IMR-90 (cell line): ENCODE data around the gene MYOM1. TPM values are rescaled to one million over a fixed set of nuclear protein-coding genes. Genes with fewer than 3 reads are reported as not detected.

ENCODE experiments used
- ATAC-seq: fragments of 200-7000 bp; cut with Tn5 transposase; 2 replicates; pipeline ENCODE4 v1.9.1; 2020; ENCODE audit warnings: low read depth, mild to moderate bottlenecking, moderate library complexity
- BruUV-seq: library from RNA; stranded (reverse); fragments of 400-500 nt; replicated peaks from 2 replicates; lab custom pipeline; 2021; lab: Mats Ljungman, UMichigan
- CTCF ChIA-PET: fragments of 300-600 bp; formaldehyde crosslinking; extraction: SDS; loops from one replicate; lab custom pipeline; 2021; ENCODE audit warnings: antibody characterized with exemption; lab: Yijun Ruan, JAX
- POLR2A ChIA-PET: fragments of 300-600 bp; sonication (Branson Sonifier 250); formaldehyde crosslinking; loops from one replicate; lab custom pipeline; 2022; ENCODE audit warnings: antibody characterized with exemption; ENCODE audit not compliant: unreplicated experiment; lab: Charles Lee
- DNase-seq: peaks from one replicate; pipeline ENCODE4 v3.0.0; 2013
- H2AFZ ChIP-seq: replicated peaks from 2 replicates; pipeline ENCODE3; 2013; ENCODE audit warnings: low read length, mild to moderate bottlenecking; ENCODE audit not compliant: poor library complexity
- H2AK5ac ChIP-seq: 2 replicates; pipeline ENCODE4 v1.6.1; 2013; ENCODE audit warnings: low read depth, low read length, inconsistent platforms
- H2AK9ac ChIP-seq: replicated peaks from 2 replicates; pipeline ENCODE3; 2013; ENCODE audit warnings: mild to moderate bottlenecking, low read depth, low read length, moderate library complexity; ENCODE audit not compliant: poor library complexity
- H2BK120ac ChIP-seq: 2 replicates; pipeline ENCODE4 v1.6.1; 2013; ENCODE audit warnings: low read depth, low read length, inconsistent platforms
- H2BK15ac ChIP-seq: 3 replicates; pipeline ENCODE4 v1.6.1; 2013; ENCODE audit warnings: low read depth, low read length, inconsistent platforms
- H2BK20ac ChIP-seq: 2 replicates; pipeline ENCODE4 v1.6.1; 2013; ENCODE audit warnings: low read depth, mild to moderate bottlenecking, inconsistent platforms, low read length, moderate library complexity
- H2BK5ac ChIP-seq: 2 replicates; pipeline ENCODE4 v1.6.1; 2013; ENCODE audit warnings: mild to moderate bottlenecking, low read depth, low read length, inconsistent platforms; ENCODE audit not compliant: poor library complexity, severe bottlenecking
- H3K14ac ChIP-seq: replicated peaks from 2 replicates; pipeline ENCODE4 v1.6.1; 2013; ENCODE audit warnings: low read depth, low read length, inconsistent platforms
- H3K18ac ChIP-seq: 2 replicates; pipeline ENCODE4 v1.6.1; 2013; ENCODE audit warnings: low read depth, low read length, control low read depth
- H3K23ac ChIP-seq: 2 replicates; pipeline ENCODE4 v1.6.1; 2013; ENCODE audit warnings: low read depth, low read length, inconsistent platforms
- H3K27ac ChIP-seq: 2 replicates; pipeline ENCODE4 v1.5.1; 2013; ENCODE audit warnings: mild to moderate bottlenecking, control low read depth, low read length; ENCODE audit not compliant: insufficient read depth
- H3K27me3 ChIP-seq: 2 replicates; pipeline ENCODE4 v1.6.1; 2013; ENCODE audit warnings: low read length; ENCODE audit not compliant: control insufficient read depth, insufficient read depth
- H3K36me3 ChIP-seq: 2 replicates; pipeline ENCODE4 v1.6.1; 2013; ENCODE audit warnings: low read length, mixed read lengths; ENCODE audit not compliant: control insufficient read depth, insufficient read depth
- H3K4ac ChIP-seq: 2 replicates; pipeline ENCODE4 v1.6.1; 2013; ENCODE audit warnings: low read depth, low read length, inconsistent platforms
- H3K4me1 ChIP-seq: 2 replicates; pipeline ENCODE4 v1.6.1; 2013; ENCODE audit warnings: low read length, mixed read lengths; ENCODE audit not compliant: control insufficient read depth, insufficient read depth
- H3K4me2 ChIP-seq: 2 replicates; pipeline ENCODE4 v1.6.1; 2013; ENCODE audit warnings: low read depth, mild to moderate bottlenecking, control low read depth, low read length, moderate library complexity
- H3K4me3 ChIP-seq: 2 replicates; pipeline ENCODE4 v1.5.1; 2013; ENCODE audit warnings: low read depth, mild to moderate bottlenecking, control low read depth, low read length, moderate library complexity; ENCODE audit not compliant: insufficient read depth
- H3K56ac ChIP-seq: 2 replicates; pipeline ENCODE4 v1.6.1; 2013; ENCODE audit warnings: low read length, inconsistent platforms; ENCODE audit not compliant: insufficient read depth; ENCODE audit errors: extremely low read depth
- H3K79me1 ChIP-seq, 2 experiments: 2 replicates each; pipeline ENCODE4 v1.6.1; 2013; ENCODE audit warnings: low read length in 2 of 2, inconsistent platforms in 1 of 2, low read depth in 1 of 2
- H3K9ac ChIP-seq: 2 replicates; pipeline ENCODE4 v1.6.1; 2013; ENCODE audit warnings: low read depth, low read length, control low read depth
- H3K9me1 ChIP-seq: 2 replicates; pipeline ENCODE4 v1.6.1; 2013; ENCODE audit warnings: low read length, inconsistent platforms; ENCODE audit not compliant: insufficient read depth
- H3K9me3 ChIP-seq: 2 replicates; pipeline ENCODE4 v1.6.1; 2013; ENCODE audit warnings: low read length; ENCODE audit not compliant: control insufficient read depth, insufficient read depth
- H4K20me1 ChIP-seq: 2 replicates; pipeline ENCODE4 v1.6.1; 2013; ENCODE audit warnings: low read length, inconsistent platforms; ENCODE audit not compliant: insufficient read depth
- H4K5ac ChIP-seq: 2 replicates; pipeline ENCODE4 v1.6.1; 2013; ENCODE audit warnings: mild to moderate bottlenecking, low read depth, low read length, control low read depth
- H4K8ac ChIP-seq, 2 experiments: 2 replicates each; pipeline ENCODE4 v1.6.1; 2013; ENCODE audit warnings: low read depth in 2 of 2, low read length in 2 of 2, control low read depth in 1 of 2, inconsistent platforms in 1 of 2
- H4K91ac ChIP-seq: 2 replicates; pipeline ENCODE4 v1.6.1; 2013; ENCODE audit warnings: low read depth, low read length, inconsistent platforms; ENCODE audit not compliant: insufficient read depth
- BHLHE40 ChIP-seq: fragments of 150-350 bp; IDR thresholded peaks from 2 replicates; pipeline ENCODE4 v1.6.1; 2016; ENCODE audit warnings: mild to moderate bottlenecking, low read depth, low read length
- CEBPB ChIP-seq: IDR thresholded peaks from 2 replicates; pipeline ENCODE4 v1.6.1; 2012; ENCODE audit warnings: low read depth, low read length, improper control_type of control experiment
- CTCF ChIP-seq: conservative IDR thresholded peaks from 2 replicates; pipeline ENCODE4 v1.5.1; 2012; ENCODE audit warnings: mild to moderate bottlenecking, low read depth, low read length, improper control_type of control experiment
- FOS ChIP-seq: fragments of 150-350 bp; IDR thresholded peaks from 2 replicates; pipeline ENCODE4 v1.6.1; 2016; ENCODE audit warnings: low read depth, low read length
- MAFK ChIP-seq: IDR thresholded peaks from 2 replicates; pipeline ENCODE4 v1.6.1; 2012; ENCODE audit warnings: low read depth, low read length, improper control_type of control experiment
- MAZ ChIP-seq: IDR thresholded peaks from 2 replicates; pipeline ENCODE4 v1.6.1; 2012; ENCODE audit warnings: low read depth, mild to moderate bottlenecking, low read length, improper control_type of control experiment, moderate library complexity, borderline replicate concordance
- NFE2L2 ChIP-seq: fragments of 150-350 bp; IDR thresholded peaks from 2 replicates; pipeline ENCODE4 v1.6.1; 2016; ENCODE audit warnings: low read depth, mild to moderate bottlenecking, low read length
- RAD21 ChIP-seq: IDR thresholded peaks from 2 replicates; pipeline ENCODE4 v1.6.1; 2012; ENCODE audit warnings: low read length, improper control_type of control experiment
- RCOR1 ChIP-seq: IDR thresholded peaks from 2 replicates; pipeline ENCODE4 v1.6.1; 2012; ENCODE audit warnings: mild to moderate bottlenecking, low read length, improper control_type of control experiment; ENCODE audit not compliant: insufficient replicate concordance
- SMC3 ChIP-seq: fragments of 150-350 bp; IDR thresholded peaks from 2 replicates; pipeline ENCODE4 v1.6.1; 2016; ENCODE audit warnings: low read depth, mild to moderate bottlenecking, antibody characterized with exemption, low read length, moderate library complexity
- USF2 ChIP-seq: fragments of 150-350 bp; IDR thresholded peaks from 2 replicates; pipeline ENCODE4 v1.6.1; 2017; ENCODE audit warnings: mild to moderate bottlenecking, antibody characterized with exemption, low read length, low read depth
- WGBS, 2 experiments: methylation state at CpG; one replicate each; pipeline versions ENCODE4 v1.1.5 to v1.1.7; 2013; ENCODE audit warnings: missing lambda C conversion rate in 2 of 2; ENCODE audit not compliant: insufficient read length in 1 of 2; ENCODE audit errors: extremely low coverage in 2 of 2; 5-methylcytosine and 5-hydroxymethylcytosine counted together
- dilution Hi-C: fragments of 300-500 bp; cut with HindIII; formaldehyde crosslinking; loops from one replicate; pipeline ENCODE4 v1.14.3; 2018; ENCODE audit warnings: low sequenced_read_pairs; ENCODE audit not compliant: unreplicated experiment
- in situ Hi-C: fragments of 300-500 bp; cut with MboI; formaldehyde crosslinking; loops from 3 replicates; pipeline ENCODE4 v1.14.3; 2019; ENCODE audit warnings: low sequenced_read_pairs, inconsistent platforms, mixed read lengths
- intact Hi-C: fragments of 100-400 bp; cut with micrococcal nuclease; formaldehyde crosslinking; loops from 2 replicates; pipeline ENCODE4 v1.10.0; 2022
- polyA plus RNA-seq, 3 experiments: library from polyadenylated mRNA; depleted of rRNA; stranded (reverse); fragments of >200 nt; gene quantifications; 2 replicates each; pipeline ENCODE4 v1.2.3, GENCODE V29; 2012; ENCODE audit warnings: low replicate concordance in 1 of 3
- total RNA-seq: library from RNA; depleted of rRNA; stranded (reverse); fragments of >200 nt; gene quantifications from 2 replicates; pipeline ENCODE4 v1.2.3, GENCODE V29; 2012

MYOM1 gene
- total and polyA plus RNA-seq, 2 of the 4 experiments (the other 2 are of a cell fraction): under 0.01 to 0.10 TPM

- Histone ChIP-seq H3K27ac (no peak overlapping the region), H2BK20ac (no peak overlapping the region), H3K56ac (no peak overlapping the region), H3K4me1 (no peaks in the 10 kb centered on the region), H4K5ac (no peak overlapping the region), H3K36me3 (no peaks in the 10 kb centered on the region), H2AFZ (no peak overlapping the region), H3K79me1 (no peaks in the 10 kb centered on the region), H2BK15ac (no peak overlapping the region), H4K91ac (no peak overlapping the region), H3K4ac (no peak overlapping the region), H4K20me1 (no peaks in the 10 kb centered on the region), H3K9me3 (no peaks in the 10 kb centered on the region), H3K18ac (no peak overlapping the region), H2BK5ac (no peak overlapping the region), H3K27me3 (peaks cover 9% of the 10 kb centered on the region), H2AK5ac (no peak overlapping the region), H3K9me1 (no peaks in the 10 kb centered on the region), H3K23ac (no peak overlapping the region), H2BK120ac (no peak overlapping the region), H3K14ac (no peak overlapping the region), H2AK9ac (no peak overlapping the region), H3K9ac (no peak overlapping the region), H4K8ac (no peak overlapping the region), H3K4me3 (no peak overlapping the region), H3K4me2 (no peak overlapping the region)
- intact Hi-C loops: no loop called here
- dilution Hi-C loops: no loop called here
- ChIA-PET CTCF (interaction anchor here (0.7 to 2.3 kb wide), 2 partner anchors 12 kb away, joined by 8 to 9 read pairs; no protein-coding TSS in a partner anchor), POLR2A (no interaction called here)
- no TSS peak for BruUV-seq
- DNase-seq (no peak), ATAC-seq (no peak)
- no CpG with 5 or more reads among the region's 4 CpGs for whole genome bisulfite sequencing, 2 experiments
- no peak for TF ChIP-seq CTCF
- TF ChIP-seq NFE2L2: no peak
- TF ChIP-seq RAD21: no peak
- TF ChIP-seq MAFK: no peak
- TF ChIP-seq USF2: no peak
- no peak for TF ChIP-seq SMC3
- no peak for TF ChIP-seq MAZ
- no peak for TF ChIP-seq FOS
- no peak for TF ChIP-seq CEBPB
- no peak for TF ChIP-seq RCOR1
- TF ChIP-seq BHLHE40: no peak
- in situ Hi-C loops: no loop called here
Observed at GRCh38 chr18:3117493-3118192, 102.1 kb downstream of the MYOM1 start.
